Measurements from ENCODE around the gene PDE4D. TPM values are rescaled to one million over a fixed set of nuclear protein-coding genes. Genes with fewer than 3 reads are reported as not detected.
A peak's percentile ranks its signal among the peaks of the same experiment; 100 is the strongest.

PDE4D gene
- total RNA-seq, 1 donor from 2014 or later: 7.3 TPM

GRCh38 chr5:59094864-59095263 lies 798.7 kb downstream of the PDE4D start:
- no peak for ATAC-seq

- ATAC-seq: no peak
Measured at GRCh38 chr5:59093329-59093728, 800.2 kb downstream of the PDE4D start.

- ATAC-seq: no peak
Measured at GRCh38 chr5:59092758-59093157, 800.8 kb downstream of the PDE4D start.

- ATAC-seq: no peak
Measured at GRCh38 chr5:59091965-59092364, 801.6 kb downstream of the PDE4D start.

GRCh38 chr5:59090323-59090722 lies 803.2 kb downstream of the PDE4D start:
- ATAC-seq: no peak

GRCh38 chr5:59089767-59090166 lies 803.8 kb downstream of the PDE4D start:
- ATAC-seq: no peak

GRCh38 chr5:59088546-59088945 lies 805.0 kb downstream of the PDE4D start:
- ATAC-seq: peak; percentile 28

GRCh38 chr5:59086024-59086423 lies 807.5 kb downstream of the PDE4D start:
- ATAC-seq: no peak

- ATAC-seq: no peak
Measured at GRCh38 chr5:59081693-59082092, 811.8 kb downstream of the PDE4D start.

- peak; percentile 59 for ATAC-seq
Measured at GRCh38 chr5:59079622-59080620, 813.6 kb downstream of the PDE4D start.

GRCh38 chr5:59071755-59072549 lies 821.6 kb downstream of the PDE4D start:
- no peak for ATAC-seq

- peak; percentile 88 for ATAC-seq
Measured at GRCh38 chr5:59069438-59070079, 824.0 kb downstream of the PDE4D start.

- ATAC-seq: no peak
Measured at GRCh38 chr5:59067956-59068656, 825.4 kb downstream of the PDE4D start.

GRCh38 chr5:59066367-59067163 lies 827.0 kb downstream of the PDE4D start:
- no peak for ATAC-seq

GRCh38 chr5:59065554-59065953 lies 828.0 kb downstream of the PDE4D start:
- ATAC-seq: no peak

- no peak for ATAC-seq
Measured at GRCh38 chr5:59064293-59064692, 829.2 kb downstream of the PDE4D start.

- ATAC-seq: peak; percentile 62
Measured at GRCh38 chr5:59062986-59063683, 830.4 kb downstream of the PDE4D start.

- ATAC-seq: peak; percentile 20
Measured at GRCh38 chr5:59061377-59061776, 832.1 kb downstream of the PDE4D start.

GRCh38 chr5:59058969-59059687 lies 834.4 kb downstream of the PDE4D start:
- ATAC-seq: no peak

- ATAC-seq: no peak
Measured at GRCh38 chr5:59058237-59058636, 835.3 kb downstream of the PDE4D start.
